DMS79 (cell line): ENCODE data around the gene RAD51B.

ENCODE experiments used
- DNase-seq: peaks from one replicate; lab custom pipeline; 2025; lab: John Stamatoyannopoulos, UW

The RAD51B gene

DNA sequence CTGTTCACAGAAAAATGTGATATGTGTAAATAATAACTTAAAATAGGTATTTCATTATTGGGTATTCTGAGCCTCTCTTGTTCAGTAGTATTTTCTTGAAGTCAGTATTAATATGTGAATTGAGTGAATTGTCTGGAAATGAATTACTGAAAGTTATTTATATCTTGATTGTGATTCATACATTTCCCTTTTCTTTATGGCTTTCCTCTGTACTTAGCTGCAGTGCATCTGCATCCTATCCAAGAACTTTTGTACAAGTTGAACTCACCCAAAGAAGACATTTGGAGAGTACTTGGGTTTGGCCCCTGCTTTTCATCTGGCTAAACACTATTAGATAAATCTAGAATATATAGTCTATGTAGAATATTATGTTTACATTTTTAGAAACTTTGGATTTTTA lies 326.0 kb downstream of the RAD51B start:
- no peak for DNase-seq

GRCh38 chr14:68146818-68147217 lies 327.2 kb downstream of the RAD51B start:
- peak; percentile 88 for DNase-seq

DNA sequence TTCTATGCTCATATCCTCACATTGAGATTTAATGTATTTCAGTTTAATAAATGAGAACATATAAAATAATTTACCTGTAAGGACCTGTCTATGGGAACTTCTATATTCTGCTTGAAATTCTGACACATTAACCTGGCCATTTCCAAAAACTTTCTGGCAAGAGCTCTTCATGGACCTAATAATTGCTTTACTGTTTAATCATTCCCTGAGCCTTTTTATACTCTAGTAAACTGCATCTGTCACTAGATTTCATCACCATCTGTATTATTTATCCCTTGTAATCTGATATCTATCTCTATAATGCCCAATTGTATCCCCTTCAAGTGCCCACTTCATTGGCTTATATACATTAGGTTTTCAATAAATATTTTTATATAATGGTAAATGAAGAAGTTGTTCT lies 327.7 kb downstream of the RAD51B start:
- DNase-seq: no peak

DNA sequence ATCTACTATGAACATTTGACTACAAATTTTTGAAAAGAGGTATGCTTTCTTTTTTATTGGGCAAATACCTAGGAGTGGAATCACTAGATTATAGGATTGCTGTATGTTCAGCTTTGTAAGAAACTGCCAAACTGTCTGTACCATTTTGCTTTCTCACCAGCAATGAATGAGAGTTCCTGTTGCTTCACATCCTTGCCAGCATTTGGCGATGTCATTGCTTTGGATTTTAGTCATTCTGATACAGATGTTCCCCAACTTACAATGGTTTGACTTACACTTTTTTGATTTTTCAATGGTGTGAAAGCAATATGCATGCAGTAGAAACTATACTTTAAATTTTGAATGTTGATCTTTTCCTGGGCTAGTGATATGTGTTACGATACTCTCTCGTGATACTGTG lies 328.7 kb downstream of the RAD51B start:
- DNase-seq: no peak

DNA sequence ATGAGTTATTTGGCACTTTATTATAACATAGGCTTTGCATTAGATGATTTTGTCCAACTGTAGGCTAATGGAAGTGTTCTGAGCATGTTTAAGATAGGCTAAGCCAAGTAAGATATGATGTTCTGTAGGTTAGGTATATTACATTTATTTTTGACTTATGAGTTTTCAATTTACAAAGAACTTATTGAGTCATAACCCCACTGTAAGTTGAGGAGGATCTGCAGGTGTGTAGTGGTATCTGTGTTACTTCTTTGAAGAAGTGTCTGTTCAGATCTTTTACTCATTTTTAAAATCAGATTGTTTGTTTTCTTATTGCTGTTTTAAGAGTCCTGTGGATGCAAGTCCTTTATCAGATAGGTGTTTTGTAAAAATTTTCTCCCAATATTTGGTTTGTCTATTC lies 329.2 kb downstream of the RAD51B start:
- no peak for DNase-seq

DNA sequence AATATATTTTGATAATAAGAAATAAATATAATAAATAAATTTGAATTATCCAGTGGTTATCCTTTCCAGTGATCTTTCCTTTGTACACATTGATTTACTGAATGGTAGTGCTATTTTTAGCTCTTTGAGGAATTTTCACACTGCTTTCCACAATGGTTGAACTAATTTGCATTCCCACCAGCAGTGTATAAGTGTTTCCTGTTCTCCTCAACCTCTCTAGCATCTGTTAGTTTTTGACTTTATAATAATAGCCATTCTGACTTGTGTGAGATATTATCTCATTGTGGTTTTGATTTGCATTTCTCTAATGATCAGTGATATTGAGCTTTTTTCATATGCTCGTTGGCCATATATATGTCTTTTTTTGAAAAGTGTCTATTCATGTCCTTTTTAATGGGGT lies 333.7 kb downstream of the RAD51B start:
- no peak for DNase-seq

- no peak for DNase-seq
Observed at GRCh38 chr14:68154275-68154674, 334.7 kb downstream of the RAD51B start.

DNA sequence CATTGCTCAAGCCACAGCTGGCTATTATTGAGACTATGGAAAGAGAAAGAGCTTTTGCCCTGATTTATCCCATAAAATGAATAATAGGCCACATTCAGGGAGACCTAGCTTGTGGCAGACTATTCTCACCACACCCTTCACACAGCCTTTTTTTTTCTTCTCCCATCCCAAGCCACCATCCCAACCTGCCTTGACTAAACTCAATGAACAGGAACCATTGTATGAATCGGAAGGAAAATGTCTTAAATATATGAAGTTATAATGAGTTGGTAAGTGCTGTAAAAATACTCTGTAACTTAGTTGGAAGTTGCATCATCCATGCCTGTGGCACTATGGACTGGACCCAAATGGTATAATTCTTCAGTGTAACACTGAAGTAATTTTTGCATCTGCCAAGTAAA lies 338.4 kb downstream of the RAD51B start:
- DNase-seq: no peak

GRCh38 chr14:68158640-68159039 lies 339.1 kb downstream of the RAD51B start:
- DNase-seq: no peak

DNA sequence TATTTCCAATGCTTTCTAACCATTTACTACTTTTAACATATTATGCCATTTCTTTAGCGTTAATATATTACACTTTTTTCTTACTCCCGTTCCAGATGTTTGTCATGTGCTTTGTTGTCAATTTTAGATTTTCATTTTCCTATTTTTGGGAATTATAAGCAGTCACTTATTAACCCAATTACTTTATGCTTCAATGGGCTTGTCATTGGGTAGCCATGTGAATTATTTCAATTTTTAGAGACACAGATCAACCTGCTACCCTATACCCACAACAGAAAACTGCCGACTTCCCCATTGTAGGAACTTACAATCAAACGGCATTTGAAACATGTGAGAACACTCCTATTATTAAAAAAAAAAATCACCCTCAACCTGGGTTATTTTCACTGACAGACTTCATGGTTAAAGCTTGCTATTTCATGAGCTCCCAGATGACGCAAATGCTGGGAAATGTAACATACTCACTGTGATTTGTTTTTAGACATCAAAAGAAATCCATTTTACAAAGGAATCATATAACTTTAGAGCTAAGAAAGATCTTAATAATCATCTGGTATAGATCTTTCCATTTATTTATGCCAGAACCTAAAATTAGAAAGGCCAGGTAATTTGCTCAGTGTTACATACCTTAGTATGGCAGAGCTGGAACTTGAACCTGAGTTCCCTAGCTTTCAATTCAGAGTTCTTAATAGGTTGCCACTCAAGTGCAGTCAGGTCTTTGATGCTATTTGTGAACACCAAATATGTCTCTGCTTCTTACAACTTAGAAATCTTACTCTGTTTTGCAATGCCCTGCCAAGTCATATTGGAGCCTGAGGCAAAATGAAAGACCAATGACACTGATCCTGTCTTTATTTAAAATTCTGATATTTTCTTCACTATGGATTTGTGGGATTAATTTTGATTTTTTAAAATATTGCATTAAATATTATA lies 340.4 kb downstream of the RAD51B start:
- no peak for DNase-seq

- DNase-seq: no peak
Observed at GRCh38 chr14:68160779-68161546, 341.4 kb downstream of the RAD51B start.

GRCh38 chr14:68162887-68163286 lies 343.3 kb downstream of the RAD51B start:
- DNase-seq: no peak

DNA sequence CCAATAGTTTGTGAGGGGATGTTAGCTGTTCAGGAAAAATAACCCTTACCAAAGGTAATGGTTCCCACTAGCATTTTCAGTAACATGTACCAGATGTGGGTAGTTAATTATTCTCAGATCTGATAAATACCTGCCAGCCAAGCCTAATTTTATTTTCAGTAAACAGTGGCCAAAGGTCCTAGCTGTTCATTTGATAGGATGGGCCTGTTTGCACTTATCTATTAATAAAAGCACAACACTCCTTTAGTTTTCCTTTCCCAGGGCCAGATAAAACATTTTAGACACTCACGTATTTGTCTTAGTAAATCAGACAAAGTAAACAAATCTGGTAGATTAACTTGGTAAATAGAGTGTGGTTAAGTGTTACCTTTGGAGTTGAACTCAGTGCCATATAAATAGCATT lies 345.1 kb downstream of the RAD51B start:
- peak; percentile 70 for DNase-seq

DNA sequence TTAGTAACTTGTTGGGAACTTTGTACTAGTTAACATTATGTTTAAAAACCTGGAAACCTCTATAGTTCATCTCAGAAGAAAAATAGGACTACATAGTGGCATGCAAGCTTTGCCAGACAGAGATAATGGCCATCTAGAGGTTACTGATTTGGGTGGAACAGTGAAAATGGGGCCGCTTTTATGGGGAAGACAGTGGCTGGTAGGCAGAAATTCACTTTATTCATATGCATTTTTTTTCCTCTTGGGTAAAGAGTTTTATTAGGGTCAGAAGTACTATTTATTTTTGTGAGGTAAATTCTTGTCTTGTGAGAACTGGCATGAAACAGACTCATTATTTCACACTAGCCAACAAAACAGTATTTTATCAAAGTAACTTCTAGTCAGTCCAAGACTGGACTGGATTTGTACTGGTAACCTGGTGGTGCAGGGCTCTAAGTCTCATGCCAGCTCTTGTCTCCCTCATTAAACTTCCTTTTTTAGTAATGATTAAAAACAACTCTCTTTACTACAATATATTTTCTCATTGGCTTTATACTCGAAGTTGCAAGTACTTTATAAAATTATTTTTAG lies 345.8 kb downstream of the RAD51B start:
- no peak for DNase-seq

DNA sequence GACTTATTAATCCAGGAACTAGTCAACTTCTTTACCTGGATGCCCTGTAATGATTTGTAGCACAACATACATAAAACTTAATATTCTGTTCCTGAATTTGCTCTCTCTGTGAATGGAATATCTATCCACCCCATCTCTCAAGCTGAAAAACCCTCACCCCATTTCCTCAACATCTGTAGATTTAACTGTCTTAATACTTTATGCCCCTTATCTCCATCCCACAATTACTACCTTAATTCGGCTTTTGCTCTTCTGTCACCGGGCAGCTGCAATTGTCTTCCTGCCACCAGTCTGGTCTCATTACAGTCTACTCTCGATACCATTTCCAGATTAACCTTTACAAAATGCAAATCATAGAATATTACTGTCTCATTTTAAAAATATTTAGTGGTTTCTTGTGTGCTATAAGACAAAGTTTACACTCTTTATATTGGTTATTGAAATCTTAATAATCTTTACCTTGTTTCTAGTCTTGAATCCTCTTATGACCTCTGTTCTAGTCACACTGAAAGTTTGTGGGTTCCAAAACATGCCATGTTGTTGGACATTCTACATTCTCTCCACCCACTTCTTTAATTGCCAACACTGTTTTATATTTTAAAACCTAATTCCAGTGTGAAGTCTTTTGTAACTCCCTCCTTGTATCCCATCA lies 347.3 kb downstream of the RAD51B start:
- no peak for DNase-seq

- DNase-seq: no peak
Observed at GRCh38 chr14:68167383-68168087, 348.0 kb downstream of the RAD51B start.

DNA sequence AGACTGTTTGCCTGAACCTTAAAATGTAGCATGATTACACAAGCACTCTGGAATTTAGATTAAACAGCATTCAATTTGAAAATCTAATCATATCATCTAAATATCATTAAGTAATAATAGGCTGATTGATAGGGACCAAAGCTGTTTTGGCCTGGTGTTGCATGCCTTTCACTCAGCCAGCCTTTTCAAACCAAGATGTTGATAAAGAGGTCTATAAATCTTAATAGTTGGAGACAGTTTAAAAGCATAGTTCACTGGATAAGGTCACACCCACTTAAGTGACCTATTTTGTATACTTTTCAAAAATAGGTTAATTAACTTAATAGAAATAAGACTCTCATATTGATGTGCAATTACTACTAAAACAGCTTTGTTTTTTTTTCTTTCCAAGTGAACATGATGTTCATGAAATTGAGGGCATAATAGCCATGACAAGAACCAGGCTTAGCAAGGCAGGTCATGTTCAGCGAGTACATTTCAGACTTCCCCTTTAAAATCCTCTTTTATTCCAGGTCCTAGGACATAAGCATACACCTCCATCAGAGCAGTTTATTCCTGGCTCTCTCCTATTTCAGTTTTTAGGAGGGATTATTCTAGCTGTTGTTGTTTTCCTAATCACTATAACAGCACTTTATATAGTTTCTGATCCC lies 349.0 kb downstream of the RAD51B start:
- DNase-seq: no peak

DNA sequence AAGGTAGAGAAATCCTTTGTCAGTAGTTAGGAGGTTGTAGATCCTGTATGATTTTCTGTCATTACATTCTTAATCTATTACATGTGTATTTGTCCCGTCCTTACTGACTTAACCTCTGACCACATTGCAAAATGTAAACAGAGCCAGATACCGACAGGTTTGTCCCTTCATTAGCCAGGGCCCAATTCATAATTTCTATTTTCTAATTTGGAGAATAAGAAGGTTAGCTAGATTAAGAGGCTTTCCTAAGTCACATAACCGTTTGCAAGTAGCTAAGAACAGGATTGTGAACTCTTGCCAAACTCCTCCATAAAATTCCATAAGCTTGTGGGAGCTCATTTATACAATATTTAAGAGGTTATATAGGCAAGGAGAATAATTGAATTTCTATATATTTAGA lies 352.6 kb downstream of the RAD51B start:
- DNase-seq: no peak

DNA sequence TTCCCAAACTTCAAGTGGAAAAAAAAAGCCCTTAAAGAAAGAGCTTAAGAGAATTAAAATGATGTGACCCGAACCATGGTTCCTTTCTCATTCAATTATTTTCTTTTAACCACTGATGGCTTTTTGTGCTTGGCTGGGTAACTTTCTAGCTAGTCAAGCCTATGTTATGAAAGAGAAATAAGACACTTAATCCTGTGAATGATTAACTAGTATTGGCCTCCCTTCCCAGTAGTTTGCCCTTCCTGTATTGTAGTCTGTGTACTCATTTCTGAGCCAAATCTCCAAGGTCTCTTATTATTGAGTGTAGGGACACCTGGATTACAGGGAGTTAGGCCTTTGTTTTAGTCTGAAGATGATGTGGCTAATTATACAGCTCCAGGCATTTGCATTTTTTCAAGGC lies 353.0 kb downstream of the RAD51B start:
- no peak for DNase-seq

DNA sequence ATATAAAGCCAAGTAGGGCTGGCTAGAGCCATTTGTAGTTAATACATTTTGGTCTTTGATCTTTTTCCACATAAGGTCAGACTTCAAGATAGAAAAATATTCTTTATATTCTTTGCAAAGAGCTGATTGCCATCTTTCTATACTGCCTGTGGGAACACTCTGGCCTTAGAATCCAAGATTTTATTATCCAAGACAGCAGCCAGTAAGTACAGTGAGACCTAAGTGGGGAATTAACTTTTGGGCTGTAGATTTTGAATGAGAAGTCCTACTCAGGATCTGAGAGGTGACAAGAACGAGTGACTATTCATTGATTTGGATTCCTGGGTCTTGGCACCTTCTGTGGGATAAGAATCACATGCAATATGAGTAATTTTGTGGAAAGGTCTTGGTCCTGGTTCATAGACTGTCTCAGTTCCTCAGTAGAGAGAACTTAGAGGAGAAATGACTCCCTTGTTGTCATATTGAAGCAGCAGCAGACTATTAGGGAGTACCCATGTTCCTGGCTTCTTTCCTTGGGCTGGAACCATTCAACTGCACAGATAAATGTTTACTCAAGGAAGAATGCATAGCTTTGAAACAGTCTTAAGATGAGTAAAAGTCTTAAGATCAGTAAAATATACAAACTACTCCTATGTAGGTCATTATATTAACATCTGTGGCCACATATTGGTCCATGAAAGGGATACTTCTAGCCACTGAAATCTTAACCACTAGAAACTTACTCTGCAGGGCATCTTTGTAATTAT lies 353.8 kb downstream of the RAD51B start:
- no peak for DNase-seq
